Right lung (tissue), 5 donors: ENCODE measurements around the gene ALDH1A3. TPM values are rescaled to one million over a fixed set of nuclear protein-coding genes. Genes with fewer than 3 reads are reported as not detected.
A peak's percentile ranks its signal among the peaks of the same experiment; 100 is the strongest.

Experiments
- DNase-seq, 2 donors: peaks; one replicate each; pipeline ENCODE4 v3.0.0-alpha.2; 2013
- polyA plus RNA-seq, 5 donors: library from polyadenylated mRNA; unstranded; fragments of 120-200 nt; gene quantifications; one replicate each; pipeline versions ENCODE4 v1.2.1 to v1.2.3, GENCODE V29; 2013; ENCODE audit warnings: inconsistent platforms in 1 of 5, low replicate concordance in 1 of 5; ENCODE audit not compliant: insufficient read length in 5 of 5, insufficient read depth in 1 of 5

Gene ALDH1A3
- polyA plus RNA-seq, 5 donors = 0.39 to 1.3 (median 0.76) TPM

DNA sequence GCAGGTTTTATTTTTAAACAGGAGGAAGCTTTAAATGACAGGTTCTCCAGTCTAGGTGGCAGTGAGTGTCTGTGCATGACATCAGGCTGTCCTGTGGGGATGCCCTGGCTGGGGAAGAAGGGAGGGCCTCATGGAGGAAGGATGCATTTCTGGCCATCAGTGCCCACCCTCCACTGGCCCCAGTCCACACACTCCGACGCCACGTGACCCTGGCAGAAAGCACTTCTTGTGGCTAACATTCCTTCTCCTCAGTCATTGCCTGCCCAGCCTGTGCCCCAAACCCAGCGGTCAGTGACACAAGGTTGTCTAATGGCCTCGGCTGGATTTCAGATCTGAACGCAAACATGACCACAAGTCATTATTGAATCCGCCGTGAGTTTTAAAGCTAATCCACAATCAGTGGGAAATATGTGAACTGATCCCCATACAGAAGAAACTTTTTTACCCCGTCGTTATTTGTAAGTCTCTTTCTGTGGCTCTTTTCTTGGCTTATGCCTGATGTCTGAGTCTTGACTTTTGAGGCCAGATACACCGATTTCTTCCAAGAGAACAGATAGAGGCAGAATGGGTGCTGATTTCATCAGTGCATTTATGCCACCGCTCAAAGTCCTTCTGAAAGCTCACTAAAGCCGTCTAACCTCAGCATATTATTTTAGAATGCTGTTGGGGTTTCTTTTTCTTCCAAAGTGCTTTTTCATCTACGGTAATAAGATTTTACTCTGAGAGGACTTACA lies 22.2 kb downstream of the ALDH1A3 start:
- no peak for DNase-seq

DNA sequence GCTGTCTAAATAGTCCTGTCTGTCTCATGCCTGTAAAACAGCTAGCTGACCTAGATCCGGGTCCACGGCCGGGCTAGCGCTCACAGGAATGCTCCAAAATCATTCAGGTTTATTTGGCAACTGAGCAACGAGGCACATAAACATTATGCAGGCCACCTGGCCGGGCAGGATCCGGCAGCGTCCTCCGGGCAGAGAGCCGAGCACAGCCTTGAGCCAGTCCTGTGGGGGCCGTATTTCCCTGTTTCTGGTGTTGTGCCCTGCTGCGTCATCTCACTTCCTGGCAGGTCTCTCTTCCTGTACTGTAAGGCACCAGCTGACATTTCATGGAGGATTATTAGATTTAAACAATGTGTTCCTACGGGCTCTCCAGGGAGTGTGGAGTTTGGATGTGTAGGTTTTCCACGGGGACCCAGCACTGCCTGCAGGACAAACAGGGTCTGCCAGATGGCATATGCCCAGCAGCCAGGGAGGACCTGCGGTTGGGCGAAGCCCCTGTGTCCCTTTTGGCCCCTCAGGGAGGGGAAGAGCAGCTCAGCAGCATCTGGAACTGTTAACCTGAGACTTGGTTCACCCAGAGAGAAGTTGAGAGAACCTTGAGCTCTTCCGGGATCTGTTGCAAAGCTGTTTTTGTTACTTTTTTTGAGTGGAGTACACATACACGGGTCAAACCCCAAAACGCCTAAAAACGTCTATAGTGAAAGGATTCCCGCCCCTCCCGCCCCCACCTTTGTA lies 23.0 kb downstream of the ALDH1A3 start:
- peak; percentile 79 to 80 for DNase-seq

DNA sequence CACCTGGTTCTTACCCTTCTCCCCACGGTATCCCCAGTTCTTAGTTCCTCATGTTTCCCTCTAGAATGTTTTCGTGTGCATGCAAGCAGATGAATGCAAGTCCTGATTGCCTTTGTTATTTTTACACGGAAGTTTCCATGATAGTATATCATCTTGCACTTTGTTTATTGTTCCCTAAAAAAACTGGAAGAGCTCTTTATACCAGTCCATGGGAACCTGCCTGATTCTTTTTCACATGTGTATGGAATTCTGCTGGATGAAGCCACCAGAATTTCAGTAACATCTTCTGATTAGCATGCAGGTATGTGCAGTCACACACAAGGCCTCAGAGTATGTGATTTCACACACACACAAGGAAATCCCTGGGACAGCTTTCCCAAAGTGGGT lies 23.5 kb downstream of the ALDH1A3 start:
- no peak for DNase-seq

DNA sequence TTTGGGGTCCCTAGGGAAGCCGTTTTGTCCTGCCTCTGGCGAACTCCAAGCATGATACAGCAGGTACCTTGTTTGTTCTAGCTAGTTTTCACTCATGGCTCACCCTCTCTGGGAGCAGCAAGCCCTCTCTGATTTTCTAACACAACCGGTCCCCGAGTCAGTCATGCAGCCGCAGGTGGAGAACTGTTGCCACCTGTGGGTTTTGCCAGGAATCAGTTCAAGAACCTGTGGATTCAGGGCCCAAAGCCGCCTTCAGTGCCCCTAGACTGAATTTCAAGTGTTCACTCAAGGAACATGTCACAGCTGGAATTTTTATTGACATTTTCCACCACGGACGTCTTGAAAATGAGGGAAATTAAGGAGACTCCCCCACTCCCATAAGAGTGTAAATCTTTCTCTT lies 26.2 kb downstream of the ALDH1A3 start:
- DNase-seq = no peak

DNA sequence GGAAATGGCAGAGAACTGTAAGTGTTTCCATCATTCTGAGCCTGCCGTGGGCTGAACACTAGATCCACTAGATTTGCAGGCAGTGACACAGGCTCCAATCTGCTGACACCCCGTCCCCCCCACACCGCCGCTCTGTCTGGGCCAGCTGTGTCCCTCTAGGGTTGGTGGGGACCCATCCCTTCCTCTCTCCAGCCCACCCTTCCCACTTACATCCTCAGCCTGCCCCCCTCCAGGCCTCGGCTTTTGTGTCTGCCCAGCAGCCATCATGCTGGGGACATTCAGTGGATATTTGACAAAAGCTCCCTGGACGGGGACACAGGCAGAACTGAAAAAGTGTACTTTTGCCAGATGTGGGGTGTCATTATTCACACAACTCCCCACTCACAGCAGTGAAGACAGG lies 28.8 kb downstream of the ALDH1A3 start:
- DNase-seq = no peak

DNA sequence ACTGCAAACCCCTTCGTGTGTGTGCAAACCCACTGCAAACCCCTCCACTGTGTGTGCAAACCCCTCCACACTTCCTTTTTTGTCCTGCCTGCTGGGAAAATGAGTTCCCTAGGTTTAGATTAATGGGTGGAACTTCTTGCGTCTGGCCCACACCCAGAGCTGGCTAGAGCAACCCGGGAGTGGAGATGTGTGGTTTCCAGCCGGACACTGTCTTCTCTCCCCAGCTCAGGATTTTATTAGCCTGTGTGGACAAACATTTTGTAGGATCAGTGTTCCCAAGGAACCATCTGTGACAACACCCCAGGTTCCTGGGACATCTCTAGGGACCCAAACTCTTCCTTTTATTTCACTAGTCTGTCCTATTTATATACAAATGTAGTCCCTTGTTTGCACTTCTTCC lies 29.9 kb downstream of the ALDH1A3 start:
- no peak for DNase-seq

DNA sequence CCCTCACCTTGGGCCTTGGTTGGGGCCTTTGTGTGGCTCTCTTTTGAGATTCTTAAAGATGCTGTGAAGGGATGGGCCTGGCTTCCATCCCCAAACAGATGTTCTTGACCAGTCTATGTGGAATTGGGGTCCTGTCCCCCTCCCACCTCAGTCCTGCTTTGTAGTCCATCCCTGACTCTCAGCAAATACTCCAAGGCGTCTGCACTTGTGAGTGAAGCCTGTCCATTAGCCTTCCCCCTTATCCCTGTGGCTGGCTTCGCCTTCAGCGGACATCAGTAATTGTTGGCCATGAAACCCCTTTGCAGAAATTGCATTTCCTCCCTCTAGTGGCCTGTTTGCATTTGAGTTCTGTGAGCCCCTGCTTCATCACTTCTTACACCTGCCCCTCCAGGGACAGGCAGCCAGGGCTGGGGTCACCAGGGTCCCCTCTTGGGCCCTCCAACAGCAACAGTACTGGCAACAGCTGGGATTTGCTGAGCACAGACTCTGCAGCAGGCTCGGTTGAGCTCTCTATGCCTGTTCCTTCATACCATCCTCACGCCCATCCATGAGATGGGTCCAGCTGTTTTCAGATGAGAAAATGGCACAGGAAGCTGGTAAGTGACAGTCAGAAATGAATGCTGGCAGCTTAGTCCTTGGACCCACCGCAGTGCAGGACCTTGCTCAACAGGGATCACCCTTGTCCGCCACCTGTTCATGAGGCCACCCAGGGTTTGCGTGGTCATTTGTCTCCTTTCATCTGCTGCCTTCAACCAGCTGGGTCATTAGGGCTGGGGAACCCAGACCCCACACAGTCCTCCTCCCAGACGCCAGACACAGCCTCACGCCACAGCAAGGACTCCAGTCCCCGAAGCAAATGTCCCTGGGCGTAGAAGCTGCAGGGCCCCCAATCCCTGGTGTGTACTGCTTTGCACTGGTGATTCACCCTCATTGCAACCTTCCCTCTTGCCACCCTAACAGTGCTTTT lies 30.6 kb downstream of the ALDH1A3 start:
- DNase-seq = no peak

DNA sequence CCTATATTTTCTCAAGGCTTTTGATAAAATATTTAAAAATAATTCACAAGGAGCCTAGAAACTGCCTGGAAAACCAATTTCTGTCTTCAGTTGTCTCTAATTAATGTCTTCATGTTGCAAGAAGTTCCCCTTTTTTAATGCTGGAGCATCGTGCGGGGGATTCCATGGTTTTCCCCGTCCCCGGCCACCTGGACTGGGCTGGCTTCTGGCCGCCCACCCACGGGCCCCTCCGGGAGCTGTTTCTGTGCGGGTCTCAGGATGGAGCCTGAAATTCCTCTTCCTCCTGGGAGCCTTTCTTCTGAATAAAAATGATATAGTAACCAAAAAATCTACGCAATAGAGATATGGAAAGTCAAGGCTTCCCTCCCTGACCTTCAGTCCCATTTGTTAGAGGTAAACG lies 31.5 kb downstream of the ALDH1A3 start:
- DNase-seq = no peak

DNA sequence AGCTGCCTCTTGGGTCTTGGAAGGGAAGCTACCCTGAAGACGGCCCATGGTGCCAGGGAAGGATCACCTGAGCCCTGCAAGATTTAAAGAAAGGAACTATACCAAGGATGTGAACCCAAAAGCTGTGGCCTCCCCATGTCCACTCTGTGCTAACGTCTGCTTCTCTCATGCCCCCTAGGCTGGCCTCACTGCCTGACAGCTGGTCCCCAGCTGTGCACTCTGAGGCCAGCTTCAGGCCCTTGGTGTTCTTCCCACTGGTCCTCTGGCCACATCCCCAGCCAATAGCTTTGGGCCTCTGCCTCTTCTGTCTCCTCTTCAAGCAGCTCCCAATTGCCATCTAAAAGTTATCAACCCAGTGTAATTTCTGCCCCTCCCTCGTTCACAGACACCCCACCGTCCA lies 34.3 kb downstream of the ALDH1A3 start:
- DNase-seq = peak in 1 of 2 donors; percentile 56

DNA sequence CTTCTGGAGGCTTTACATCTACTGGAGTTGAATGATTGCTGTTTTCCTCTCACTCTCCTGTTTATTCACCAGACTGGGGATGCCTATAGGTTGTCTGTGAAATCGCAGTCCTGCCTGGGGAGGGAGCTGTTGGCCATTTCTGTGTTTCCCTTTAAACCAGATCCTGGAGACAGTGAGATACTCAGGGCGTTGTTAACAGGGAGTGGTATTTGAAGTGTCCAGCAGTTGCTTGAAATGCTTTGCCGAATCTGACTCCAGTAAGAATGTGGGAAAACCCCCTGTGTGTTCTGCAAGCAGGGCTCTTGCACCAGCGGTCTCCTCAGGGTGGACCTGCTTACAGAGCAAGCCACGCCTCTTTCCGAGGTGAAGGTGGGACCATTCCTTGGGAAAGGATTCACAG lies 35.2 kb downstream of the ALDH1A3 start:
- no peak for DNase-seq

DNA sequence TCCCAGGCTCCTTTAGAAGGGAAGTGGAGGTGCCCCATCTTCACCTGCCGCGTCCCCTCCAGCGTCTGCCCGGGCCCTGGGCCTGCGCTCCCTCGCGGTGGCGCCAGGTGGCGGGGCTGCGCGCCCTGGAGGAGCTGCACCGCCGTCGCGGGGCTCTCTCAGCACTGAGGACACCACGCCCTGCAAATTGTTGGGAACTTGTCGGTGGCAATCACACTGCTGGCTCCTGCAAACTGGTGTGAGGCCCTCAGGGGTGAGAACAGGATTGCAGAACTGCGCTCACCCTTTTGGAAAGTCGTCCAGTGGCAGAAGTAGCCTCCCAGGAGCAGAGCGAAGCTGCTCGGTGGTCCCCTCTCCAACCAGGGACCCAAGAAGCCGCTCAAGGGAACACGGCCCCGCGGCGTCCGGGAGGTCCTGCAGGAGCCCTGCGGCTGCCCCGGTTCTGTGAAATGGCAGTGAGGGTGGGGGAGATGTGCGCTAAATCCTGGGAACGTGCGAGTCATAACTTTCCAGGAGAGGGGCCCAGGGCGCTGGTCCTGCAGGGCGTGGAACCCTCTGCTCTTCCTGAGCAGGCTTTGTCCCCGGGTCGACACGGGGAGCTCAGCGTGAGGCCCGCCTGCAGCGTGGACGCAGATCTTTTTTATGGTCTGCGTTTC lies 38.5 kb downstream of the ALDH1A3 start:
- DNase-seq = peak in 1 of 2 donors; percentile 56

DNA sequence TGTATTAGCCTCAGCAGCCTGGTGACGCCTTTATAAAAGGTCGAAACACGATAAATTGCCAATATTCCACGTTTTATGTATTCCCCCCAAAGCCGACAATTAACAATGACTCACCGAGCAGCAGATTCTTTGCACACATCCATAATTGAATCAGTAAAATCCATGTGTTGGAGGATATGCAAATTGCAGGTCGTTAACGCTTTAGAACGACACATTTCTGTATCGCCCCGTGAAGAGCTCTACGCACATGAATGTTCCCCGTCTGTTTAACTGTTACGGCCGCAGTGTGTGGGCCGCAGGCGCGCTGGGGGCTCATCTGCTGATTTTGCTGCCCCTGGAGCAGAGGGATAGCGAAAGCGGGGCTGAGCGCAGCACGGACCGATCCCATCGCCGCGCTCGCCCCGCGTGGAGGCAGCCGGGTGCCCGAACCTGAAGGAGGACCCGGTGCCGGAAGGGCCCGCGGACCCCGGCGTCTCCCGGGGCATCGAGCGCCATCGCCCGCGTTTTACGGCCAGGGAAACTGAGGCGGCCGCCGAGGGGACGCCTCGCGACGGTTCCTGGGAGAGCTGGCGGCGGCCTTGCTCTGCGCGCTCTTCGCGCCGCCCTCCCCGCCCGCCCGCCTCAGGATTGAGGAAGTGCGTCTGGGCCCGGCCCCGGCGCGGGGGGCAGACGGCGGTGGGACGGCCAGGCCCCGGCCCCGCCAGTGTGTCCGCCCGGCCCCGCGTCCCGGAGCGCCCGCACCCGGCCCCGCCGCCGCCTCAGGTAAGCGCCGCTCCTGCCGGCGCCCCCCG lies 39.3 kb downstream of the ALDH1A3 start, which contains the start of gene LRRK1:
LRRK1 (plus strand) TSS at position 668 of the 791 bp plus-strand sequence. CDS start 5,276 bp downstream, outside the sequence.
- DNase-seq = peak in 1 of 2 donors; percentile 38

DNA sequence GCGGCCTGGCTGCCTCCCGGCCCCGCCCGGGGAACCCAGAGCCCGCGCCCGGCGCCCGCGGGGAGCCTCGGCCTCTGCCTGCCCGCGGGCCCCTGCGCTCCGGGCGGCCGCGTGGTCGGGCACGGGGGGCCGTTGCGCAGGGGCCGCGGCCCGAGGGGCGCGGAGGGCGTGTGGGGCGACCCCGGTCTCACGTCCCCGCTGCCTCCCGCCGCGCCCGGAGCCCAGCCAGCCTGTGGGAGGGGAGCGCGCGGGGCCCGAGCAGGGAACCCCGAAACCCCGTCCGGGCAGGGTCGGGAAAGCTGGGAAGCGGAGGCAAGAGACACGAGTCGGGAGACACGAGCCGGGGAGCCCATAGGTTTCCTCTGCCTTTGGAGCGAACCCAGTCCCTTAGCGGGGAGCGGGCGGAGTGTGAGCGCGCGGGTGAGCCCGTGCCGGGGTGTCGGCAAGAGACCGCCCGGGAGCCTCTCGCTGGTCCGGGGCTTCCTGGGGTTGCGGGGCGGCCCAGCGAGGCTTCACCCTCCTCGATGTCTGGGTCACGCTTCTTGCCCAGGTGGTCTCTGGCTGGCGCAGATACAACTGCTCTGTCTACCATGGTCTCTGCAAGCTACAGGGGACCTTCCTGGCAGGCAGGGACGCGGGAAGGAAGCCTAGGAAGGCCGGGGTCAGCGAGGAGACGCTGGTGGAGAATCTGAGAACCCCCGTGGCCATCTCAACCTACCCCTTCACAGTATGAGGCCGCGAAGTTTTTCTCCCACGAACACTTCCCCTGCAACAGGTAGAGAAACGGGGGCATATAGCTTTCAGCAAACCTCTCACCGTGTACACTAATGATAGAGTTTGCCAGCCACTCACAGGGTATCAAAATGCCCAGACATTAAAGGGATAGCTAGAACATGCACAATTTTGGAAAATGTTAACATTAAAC lies 40.1 kb downstream of the ALDH1A3 start:
- DNase-seq = no peak

DNA sequence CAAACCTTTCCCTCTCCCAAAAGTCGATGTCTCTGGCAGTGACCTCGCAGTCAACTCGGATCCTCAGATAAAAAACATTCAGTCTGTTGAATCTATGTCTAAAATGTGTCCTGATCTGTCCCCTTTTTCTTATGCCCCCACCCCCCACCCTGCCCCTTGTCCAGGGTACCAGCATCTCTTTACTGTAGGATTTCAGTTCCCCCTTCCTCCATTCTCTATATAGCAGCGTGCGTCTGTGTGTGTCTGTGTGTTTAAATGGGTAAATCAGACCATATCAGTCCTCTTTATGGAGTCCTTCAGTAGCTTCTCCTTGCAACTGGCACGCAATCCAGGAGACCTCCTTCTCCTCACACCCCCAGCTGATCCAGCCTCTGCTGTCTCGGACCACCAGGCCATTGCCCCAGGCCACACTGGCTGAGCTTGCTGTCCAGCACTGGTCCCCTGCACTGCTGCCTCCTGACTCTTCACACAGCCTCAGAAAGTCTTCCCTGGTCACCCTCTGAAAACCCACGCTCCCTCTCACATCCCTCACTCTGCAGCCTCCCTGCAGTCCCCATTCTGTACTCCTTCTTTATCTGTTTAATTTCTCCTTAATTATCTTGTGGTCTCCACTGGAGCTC lies 41.0 kb downstream of the ALDH1A3 start:
- no peak for DNase-seq

DNA sequence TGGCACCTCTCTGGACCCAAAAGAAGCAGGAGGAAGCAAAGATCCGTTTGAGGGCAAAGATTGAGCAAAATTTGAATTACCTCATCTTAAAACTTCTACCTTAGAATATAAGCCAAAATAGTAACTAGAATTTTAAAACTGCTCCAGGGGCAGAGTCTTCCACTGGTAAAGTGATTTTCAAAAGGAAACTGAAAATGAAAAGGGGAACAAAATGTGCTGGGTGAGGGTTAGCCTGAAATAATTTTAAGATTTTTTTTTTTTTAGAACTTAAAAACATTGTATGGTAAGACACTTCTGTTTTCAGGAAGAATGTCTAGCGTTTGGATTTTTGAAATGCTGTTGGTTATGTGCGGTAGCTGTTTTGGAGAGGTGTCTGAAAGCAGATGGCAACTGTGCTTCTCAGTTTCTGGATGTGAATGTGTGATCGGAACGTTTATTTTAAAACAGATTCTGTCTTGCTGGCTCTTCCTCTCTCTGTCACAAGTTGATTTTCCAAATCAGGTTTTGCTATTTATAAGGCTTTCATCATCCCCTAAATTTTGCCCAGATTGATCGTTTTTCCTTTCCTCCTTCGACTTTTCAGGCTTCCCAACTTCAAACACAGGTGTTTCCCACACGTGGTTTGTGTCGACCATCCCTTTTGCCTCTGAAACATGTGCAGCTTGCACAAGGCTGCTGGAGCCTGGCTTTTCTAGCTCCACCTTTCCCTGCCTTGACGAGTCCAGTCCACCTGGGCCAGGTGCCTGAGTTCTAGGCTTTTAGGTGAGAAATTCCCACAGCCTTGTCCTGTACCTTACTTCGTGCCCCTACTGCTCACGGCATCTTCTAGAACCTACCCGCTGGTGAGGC lies 42.8 kb downstream of the ALDH1A3 start:
- no peak for DNase-seq

DNA sequence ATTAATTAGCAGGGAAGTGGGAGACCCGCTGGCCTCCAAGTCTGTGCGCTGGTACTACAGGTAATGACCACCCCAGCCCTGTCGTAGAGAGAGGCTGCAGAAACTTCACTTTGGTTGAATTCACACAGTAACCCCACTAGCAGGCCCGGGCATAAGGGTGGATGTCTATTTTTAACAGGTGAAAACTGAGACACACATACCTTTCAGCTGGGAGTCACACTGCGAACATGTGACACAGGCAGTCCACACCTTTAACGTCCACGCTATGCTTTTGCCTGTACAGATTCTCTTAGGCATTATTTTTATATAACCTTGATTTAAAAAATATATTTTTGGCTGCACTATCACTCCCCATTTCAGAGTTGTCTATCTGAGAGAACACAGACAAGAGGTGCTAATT lies 43.4 kb downstream of the ALDH1A3 start:
- no peak for DNase-seq

DNA sequence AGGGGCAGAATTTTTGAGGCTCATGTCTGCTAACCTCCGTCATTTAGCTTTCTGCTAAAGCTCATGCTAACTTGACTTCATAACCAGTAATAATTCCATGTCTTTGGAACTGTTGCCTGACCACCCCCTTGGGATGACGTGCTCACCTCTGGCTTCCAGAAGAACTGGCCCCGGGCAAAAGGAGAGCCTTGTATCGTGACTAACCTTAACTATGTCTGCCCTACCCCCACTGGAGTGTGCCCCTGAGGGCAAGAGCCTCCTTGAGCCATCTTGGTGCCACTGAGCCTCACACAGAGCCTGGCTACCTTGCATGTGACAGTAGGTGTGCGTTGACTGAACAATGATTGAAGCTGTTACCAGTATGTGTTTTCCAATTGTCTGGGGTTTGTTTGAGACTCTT lies 44.3 kb downstream of the ALDH1A3 start:
- DNase-seq = no peak

DNA sequence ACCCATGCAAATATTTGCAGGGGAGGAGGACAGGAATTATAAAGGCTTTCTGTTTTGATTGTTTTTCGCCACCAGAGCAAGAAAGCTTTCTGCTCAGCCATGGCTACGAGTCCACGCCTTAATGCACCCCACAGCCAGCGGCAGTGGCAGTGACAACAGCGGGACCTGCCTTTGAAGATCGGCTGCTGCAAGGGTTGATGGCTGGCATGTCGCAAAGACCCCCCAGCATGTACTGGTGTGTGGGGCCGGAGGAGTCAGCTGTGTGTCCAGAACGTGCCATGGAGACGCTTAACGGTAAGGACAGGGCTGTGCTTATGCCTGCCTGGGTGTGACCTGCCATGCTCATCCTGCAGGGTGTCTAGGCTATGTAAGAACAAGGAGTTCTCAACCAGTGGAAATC lies 44.8 kb downstream of the ALDH1A3 start:
- DNase-seq = no peak
